ENCODE data around the gene NSMF.

- TF ChIP-seq, protein P1, sequence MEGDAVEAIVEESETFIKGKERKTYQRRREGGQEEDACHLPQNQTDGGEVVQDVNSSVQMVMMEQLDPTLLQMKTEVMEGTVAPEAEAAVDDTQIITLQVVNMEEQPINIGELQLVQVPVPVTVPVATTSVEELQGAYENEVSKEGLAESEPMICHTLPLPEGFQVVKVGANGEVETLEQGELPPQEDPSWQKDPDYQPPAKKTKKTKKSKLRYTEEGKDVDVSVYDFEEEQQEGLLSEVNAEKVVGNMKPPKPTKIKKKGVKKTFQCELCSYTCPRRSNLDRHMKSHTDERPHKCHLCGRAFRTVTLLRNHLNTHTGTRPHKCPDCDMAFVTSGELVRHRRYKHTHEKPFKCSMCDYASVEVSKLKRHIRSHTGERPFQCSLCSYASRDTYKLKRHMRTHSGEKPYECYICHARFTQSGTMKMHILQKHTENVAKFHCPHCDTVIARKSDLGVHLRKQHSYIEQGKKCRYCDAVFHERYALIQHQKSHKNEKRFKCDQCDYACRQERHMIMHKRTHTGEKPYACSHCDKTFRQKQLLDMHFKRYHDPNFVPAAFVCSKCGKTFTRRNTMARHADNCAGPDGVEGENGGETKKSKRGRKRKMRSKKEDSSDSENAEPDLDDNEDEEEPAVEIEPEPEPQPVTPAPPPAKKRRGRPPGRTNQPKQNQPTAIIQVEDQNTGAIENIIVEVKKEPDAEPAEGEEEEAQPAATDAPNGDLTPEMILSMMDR (optimal IDR thresholded peaks at IDR 0.05 in 1 of 3, IDR thresholded peaks at IDR 0.05 in 1 of 3, conservative IDR thresholded peaks at IDR 0.05 in 1 of 3; ENCODE audit: extremely low read depth in 1 of 3, insufficient read depth in 2 of 3, low read length in 3 of 3): no peak
- TF ChIP-seq EZH2 (IDR thresholded peaks at IDR 0.05; ENCODE audit: low read length): no peak
Observed at GRCh38 chr9:137500666-137501397, 41.7 kb upstream of the NSMF start.

Measured in keratinocyte (primary cell).